Endothelial cell of umbilical vein (primary cell): ENCODE results near the gene TARBP1. TPM values are rescaled to one million over a fixed set of nuclear protein-coding genes. Genes with fewer than 3 reads are reported as not detected.

Source experiments
- BruUV-seq: library from RNA; stranded (reverse); fragments of 400-500 nt; replicated peaks from 2 replicates; lab custom pipeline; 2021; lab: Mats Ljungman, UMichigan
- CTCF ChIA-PET: fragments of 300-600, 350-600 bp; sonication (Branson Sonifier 250); formaldehyde crosslinking; loops from one replicate; lab custom pipeline; 2021; ENCODE audit warnings: antibody characterized with exemption, inconsistent platforms; lab: Charles Lee
- POLR2A ChIA-PET: fragments of 300-600, 350-600 bp; sonication (Branson Sonifier 250); formaldehyde crosslinking; loops from one replicate; lab custom pipeline; 2021; ENCODE audit warnings: antibody characterized with exemption, inconsistent platforms; lab: Charles Lee
- DNase-seq: peaks from one replicate; pipeline ENCODE4 v3.0.0-alpha.2; 2011; ENCODE audit warnings: low read depth, low spot score
- FAIRE-seq: peaks from 2 replicates; lab custom pipeline; 2011; peaks lifted over from hg19 to GRCh38; lab: Jason Lieb, UNC
- H2AFZ ChIP-seq: 2 replicates; pipeline ENCODE4 v1.6.0; 2012; ENCODE audit warnings: low read depth, low read length, control low read depth, inconsistent platforms
- H3K27ac ChIP-seq: 2 replicates; pipeline ENCODE4 v1.5.1; 2011; ENCODE audit warnings: low read depth, mild to moderate bottlenecking, control low read depth, low read length, moderate library complexity; ENCODE audit not compliant: insufficient read depth
- H3K27me3 ChIP-seq, 2 experiments: 2 replicates each; pipeline versions ENCODE4 v1.6.0 to v1.6.1; 2011; ENCODE audit warnings: low read length in 2 of 2, mixed read lengths in 1 of 2; ENCODE audit not compliant: control insufficient read depth in 2 of 2, insufficient read depth in 2 of 2
- H3K36me3 ChIP-seq, 2 experiments: 2 replicates in 1 of 2; 3 replicates in 1 of 2; pipeline ENCODE4 v1.5.1; 2011; ENCODE audit warnings: low read length in 2 of 2, mild to moderate bottlenecking in 1 of 2, moderate library complexity in 1 of 2; ENCODE audit not compliant: control insufficient read depth in 2 of 2, insufficient read depth in 2 of 2; ENCODE audit errors: extremely low read depth in 1 of 2
- H3K4me1 ChIP-seq: 3 replicates; pipeline ENCODE4 v1.5.1; 2011; ENCODE audit warnings: mild to moderate bottlenecking, low read length; ENCODE audit not compliant: control insufficient read depth, insufficient read depth; ENCODE audit errors: extremely low read depth
- H3K4me2 ChIP-seq: 2 replicates; pipeline ENCODE4 v1.6.1; 2011; ENCODE audit warnings: low read length, control low read depth, mixed read lengths; ENCODE audit not compliant: insufficient read depth
- H3K4me3 ChIP-seq, 3 experiments: fragments of 200-600 bp in 1 of 3; sonication (generic), shearing (Covaris generic) in 1 of 3; replicated peaks in 1 of 3; 2 replicates each; pipeline ENCODE4 v1.5.1; 2011 to 2016; ENCODE audit warnings: control low read depth in 3 of 3, low read length in 3 of 3, mild to moderate bottlenecking in 2 of 3, inconsistent platforms in 1 of 3, low read depth in 1 of 3, moderate library complexity in 1 of 3; ENCODE audit not compliant: insufficient read depth in 1 of 3
- H3K79me2 ChIP-seq: 2 replicates; pipeline ENCODE4 v1.6.0; 2012; ENCODE audit warnings: low read length, inconsistent platforms; ENCODE audit not compliant: control insufficient read depth, insufficient read depth
- H3K9ac ChIP-seq: replicated peaks from 2 replicates; pipeline ENCODE3; 2011; ENCODE audit warnings: low read length, control low read depth; ENCODE audit not compliant: insufficient read depth; ENCODE audit errors: extremely low read depth
- H3K9me1 ChIP-seq: replicated peaks from 3 replicates; pipeline ENCODE4 v1.6.0; 2011; ENCODE audit warnings: mild to moderate bottlenecking, low read length; ENCODE audit not compliant: control insufficient read depth, insufficient read depth; ENCODE audit errors: extremely low read depth
- H3K9me3 ChIP-seq: replicated peaks from 2 replicates; pipeline ENCODE4 v1.5.1; 2012; ENCODE audit warnings: low read length, inconsistent platforms; ENCODE audit not compliant: control insufficient read depth, insufficient read depth
- H4K20me1 ChIP-seq: replicated peaks from 2 replicates; pipeline ENCODE3; 2011; ENCODE audit warnings: mild to moderate bottlenecking, low read length; ENCODE audit not compliant: control insufficient read depth, insufficient read depth; ENCODE audit errors: extremely low read depth
- EZH2 ChIP-seq: IDR thresholded peaks from 2 replicates; pipeline ENCODE4 v1.6.1; 2012; ENCODE audit warnings: borderline replicate concordance, low read depth, mild to moderate bottlenecking, moderate library complexity, low read length, inconsistent platforms; ENCODE audit not compliant: severe bottlenecking
- FOS ChIP-seq: IDR thresholded peaks from 2 replicates; pipeline ENCODE4 v1.6.1; 2011; ENCODE audit warnings: mild to moderate bottlenecking, low read length, moderate library complexity, borderline replicate concordance; ENCODE audit not compliant: insufficient read depth
- GATA2 ChIP-seq: IDR thresholded peaks from 2 replicates; pipeline ENCODE4 v1.7.0; 2011; ENCODE audit warnings: low read depth, mild to moderate bottlenecking, moderate library complexity, mixed read lengths, low read length; ENCODE audit not compliant: insufficient read length, insufficient read depth
- JUN ChIP-seq: IDR thresholded peaks from 2 replicates; pipeline ENCODE4 v1.6.1; 2011; ENCODE audit warnings: borderline replicate concordance, low read depth; ENCODE audit not compliant: insufficient read length, insufficient read depth
- MYC ChIP-seq: IDR thresholded peaks from one replicate; pipeline ENCODE4 v1.6.1; 2011; ENCODE audit warnings: mild to moderate bottlenecking, low read depth, low read length
- POLR2A ChIP-seq: IDR thresholded peaks from 2 replicates; pipeline ENCODE4 v1.6.1; 2012; ENCODE audit warnings: low read depth, mild to moderate bottlenecking, control low read depth, low read length
- POLR2AphosphoS5 ChIP-seq: IDR thresholded peaks from 2 replicates; pipeline ENCODE4 v1.6.1; 2012; ENCODE audit warnings: low read depth, mild to moderate bottlenecking, control low read depth, low read length, moderate library complexity; ENCODE audit not compliant: insufficient read depth
- dilution Hi-C: fragments of 300-500 bp; cut with MboI; formaldehyde crosslinking; loops from one replicate; pipeline ENCODE4 v1.15.0; 2019; ENCODE audit warnings: low sequenced_read_pairs; ENCODE audit not compliant: extremely low pct_ligation_motif_present
- intact Hi-C: fragments of 100-400 bp; cut with micrococcal nuclease; formaldehyde crosslinking; loops from one replicate; pipeline ENCODE4 v1.10.0; 2022
- polyA plus RNA-seq, 4 experiments: library from polyadenylated mRNA; depleted of rRNA in 3 of 4; stranded (reverse) in 3 of 4; unstranded in 1 of 4; fragments of >200 nt; gene quantifications; 2 replicates each; pipeline versions ENCODE4 v1.2.1 to v1.2.3, GENCODE V29; 2011 to 2012; ENCODE audit warnings: missing spikeins in 1 of 4
- total RNA-seq: library from RNA; stranded (reverse); gene quantifications from 2 replicates; pipeline ENCODE4 v1.2.3, GENCODE V29; 2021
- TF ChIP-seq, protein P1 (sequence below): IDR thresholded peaks from 2 replicates; pipeline ENCODE4 v1.6.1; 2011; ENCODE audit not compliant: insufficient read depth, insufficient read length
- TF ChIP-seq, protein P2 (sequence below), 2 donors: IDR thresholded peaks; 1 replicate in 1 of 2; 2 replicates in 1 of 2; pipeline ENCODE4 v1.5.1; 2011; ENCODE audit warnings: low read length in 2 of 2, mild to moderate bottlenecking in 2 of 2, moderate library complexity in 2 of 2, control low read depth in 1 of 2, inconsistent platforms in 1 of 2, low read depth in 1 of 2; ENCODE audit not compliant: insufficient read depth in 1 of 2; ENCODE audit errors: extremely low read depth in 1 of 2

Gene TARBP1
- total and polyA plus RNA-seq, 2 donors (not counting 3 experiments of a cell fraction or from before 2014, with no cell fraction given), result 17.3 to 23.4 TPM

DNA sequence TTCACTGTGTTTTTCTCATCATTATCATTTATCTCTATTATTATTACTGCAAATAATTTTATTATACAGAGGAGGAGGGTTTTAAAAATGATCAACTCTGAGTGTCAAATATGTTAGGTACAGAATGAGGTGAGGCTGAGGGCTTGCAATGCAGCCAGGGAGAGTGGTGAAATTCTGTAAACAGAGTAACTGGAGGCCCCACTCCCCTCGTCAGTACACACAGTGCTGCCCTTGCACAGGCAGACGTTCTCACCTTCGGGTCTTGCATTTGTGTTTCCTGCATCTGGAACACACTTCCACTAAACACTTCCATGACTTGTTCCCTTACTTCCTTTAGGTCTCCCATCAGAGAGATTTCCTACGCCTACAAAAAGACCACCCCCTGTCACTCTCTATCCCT lies 130.0 kb downstream of the TARBP1 start:
- no peak for DNase-seq

More for the DNA sequence above, 130.0 kb downstream of the TARBP1 start:
- Histone ChIP-seq H3K4me1 (no peaks in the 10 kb centered on the region), H3K4me3 (no peak overlapping the region), H3K9ac (no peak overlapping the region), H2AFZ (no peak overlapping the region), H3K27ac (no peak overlapping the region), H3K9me1 (no peaks in the 10 kb centered on the region), H3K36me3 (no peaks in the 10 kb centered on the region), H3K4me2 (no peak overlapping the region), H3K9me3 (no peaks in the 10 kb centered on the region), H3K27me3 (peaks cover 6 to 20% of the 10 kb centered on the region in 2 experiments), H4K20me1 (no peaks in the 10 kb centered on the region), H3K79me2 (no peaks in the 10 kb centered on the region)
- ChIA-PET CTCF (no interaction called here), POLR2A (no interaction called here)
- intact Hi-C loops (no loop called here), dilution Hi-C loops (no loop called here)
- TF ChIP-seq JUN (no peak), FOS (no peak), POLR2A (no peak), MYC (no peak), POLR2AphosphoS5 (no peak), GATA2 (no peak), EZH2 (no peak)
- TF ChIP-seq, protein P1, sequence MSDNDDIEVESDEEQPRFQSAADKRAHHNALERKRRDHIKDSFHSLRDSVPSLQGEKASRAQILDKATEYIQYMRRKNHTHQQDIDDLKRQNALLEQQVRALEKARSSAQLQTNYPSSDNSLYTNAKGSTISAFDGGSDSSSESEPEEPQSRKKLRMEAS, result no peak
- TF ChIP-seq, protein P2, sequence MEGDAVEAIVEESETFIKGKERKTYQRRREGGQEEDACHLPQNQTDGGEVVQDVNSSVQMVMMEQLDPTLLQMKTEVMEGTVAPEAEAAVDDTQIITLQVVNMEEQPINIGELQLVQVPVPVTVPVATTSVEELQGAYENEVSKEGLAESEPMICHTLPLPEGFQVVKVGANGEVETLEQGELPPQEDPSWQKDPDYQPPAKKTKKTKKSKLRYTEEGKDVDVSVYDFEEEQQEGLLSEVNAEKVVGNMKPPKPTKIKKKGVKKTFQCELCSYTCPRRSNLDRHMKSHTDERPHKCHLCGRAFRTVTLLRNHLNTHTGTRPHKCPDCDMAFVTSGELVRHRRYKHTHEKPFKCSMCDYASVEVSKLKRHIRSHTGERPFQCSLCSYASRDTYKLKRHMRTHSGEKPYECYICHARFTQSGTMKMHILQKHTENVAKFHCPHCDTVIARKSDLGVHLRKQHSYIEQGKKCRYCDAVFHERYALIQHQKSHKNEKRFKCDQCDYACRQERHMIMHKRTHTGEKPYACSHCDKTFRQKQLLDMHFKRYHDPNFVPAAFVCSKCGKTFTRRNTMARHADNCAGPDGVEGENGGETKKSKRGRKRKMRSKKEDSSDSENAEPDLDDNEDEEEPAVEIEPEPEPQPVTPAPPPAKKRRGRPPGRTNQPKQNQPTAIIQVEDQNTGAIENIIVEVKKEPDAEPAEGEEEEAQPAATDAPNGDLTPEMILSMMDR (IDR thresholded peaks at IDR 0.05; ENCODE audit: extremely low read depth in 1 of 2, insufficient read depth in 1 of 2, low read depth in 1 of 2, low read length in 2 of 2), result no peak
- no peak for FAIRE-seq
- BruUV-seq, result no TSS peak
